ENCODE measurements around the gene OR10T2.

- TF ChIP-seq CTCF (IDR thresholded peaks at IDR 0.05; ENCODE audit: insufficient read depth, low read length) (no peak), SPI1 (IDR thresholded peaks at IDR 0.05; ENCODE audit: borderline replicate concordance, low read depth) (no peak), REST (IDR thresholded peaks at IDR 0.05; ENCODE audit: insufficient replicate concordance, low read depth) (no peak)
Measured at GRCh38 chr1:158396646-158397045, 2.6 kb downstream of the OR10T2 start.

All from HL-60 (cell line).